PC-9 (cell line): ENCODE results near the gene NFATC1. TPM values are rescaled to one million over a fixed set of nuclear protein-coding genes. Genes with fewer than 3 reads are reported as not detected.
A peak's percentile ranks its signal among the peaks of the same experiment; 100 is the strongest.

Source experiments
- BruUV-seq: library from RNA; stranded (reverse); fragments of 400-500 nt; replicated peaks from 2 replicates; lab custom pipeline; 2021; lab: Mats Ljungman, UMichigan
- CTCF ChIA-PET: fragments of 300-600 bp; sonication (Branson Sonifier 250); formaldehyde crosslinking; loops from one replicate; lab custom pipeline; 2022; ENCODE audit warnings: antibody characterized with exemption; lab: Charles Lee
- POLR2A ChIA-PET: fragments of 300-600 bp; sonication (Branson Sonifier 250); formaldehyde crosslinking; loops from one replicate; lab custom pipeline; 2022; ENCODE audit warnings: antibody characterized with exemption; ENCODE audit not compliant: unreplicated experiment; lab: Charles Lee
- DNase-seq, 2 experiments: peaks; one replicate each; pipeline versions ENCODE4 v3.0.0 to v3.0.0-alpha.2; 2015 to 2022; ENCODE audit warnings: mixed read lengths in 1 of 2
- H2AFZ ChIP-seq: fragments of 200-600 bp; sonication (generic); 2 replicates; pipeline ENCODE4 v1.8.1; 2017; ENCODE audit warnings: antibody characterized with exemption
- H3F3A ChIP-seq: fragments of 200-600 bp; sonication (generic); 2 replicates; pipeline ENCODE4 v1.8.1; 2017; ENCODE audit warnings: antibody characterized with exemption, mild to moderate bottlenecking, low read depth; ENCODE audit not compliant: insufficient read depth
- H3K27ac ChIP-seq: fragments of 200-600 bp; sonication (generic); 2 replicates; pipeline ENCODE4 v1.6.1; 2016; ENCODE audit warnings: mixed run types
- H3K27me3 ChIP-seq: fragments of 200-600 bp; sonication (generic); 2 replicates; pipeline ENCODE4 v1.6.1; 2016; ENCODE audit warnings: low read depth, mixed run types; ENCODE audit not compliant: insufficient read depth
- H3K36me3 ChIP-seq: fragments of 200-600 bp; sonication (generic); 2 replicates; pipeline ENCODE4 v1.6.1; 2016; ENCODE audit warnings: low read depth, mixed run types
- H3K4me1 ChIP-seq: fragments of 200-600 bp; sonication (generic); replicated peaks from 2 replicates; pipeline ENCODE4 v1.6.1; 2016; ENCODE audit warnings: mixed run types; ENCODE audit not compliant: insufficient read depth
- H3K4me2 ChIP-seq: fragments of 200-600 bp; sonication (generic); 2 replicates; pipeline ENCODE4 v1.6.1; 2017; ENCODE audit warnings: mixed run types
- H3K4me3 ChIP-seq: fragments of 200-600 bp; sonication (generic); 2 replicates; pipeline ENCODE4 v1.6.1; 2016; ENCODE audit warnings: mixed run types
- H3K79me2 ChIP-seq: fragments of 200-600 bp; sonication (generic); 2 replicates; pipeline ENCODE4 v1.6.1; 2017; ENCODE audit warnings: low read depth, mixed run types
- H3K9me2 ChIP-seq: fragments of 200-600 bp; sonication (generic); 2 replicates; pipeline ENCODE4 v1.8.1; 2017; ENCODE audit warnings: mild to moderate bottlenecking; ENCODE audit not compliant: insufficient read depth
- H3K9me3 ChIP-seq: fragments of 200-600 bp; sonication (generic); 2 replicates; pipeline ENCODE4 v1.8.1; 2016; ENCODE audit warnings: low read depth; ENCODE audit not compliant: insufficient read depth
- H4K20me1 ChIP-seq: fragments of 200-600 bp; sonication (generic); 2 replicates; pipeline ENCODE4 v1.8.1; 2017; ENCODE audit not compliant: insufficient read depth
- EZH2 ChIP-seq: fragments of 200-600 bp; sonication (generic); IDR thresholded peaks from 2 replicates; pipeline ENCODE4 v1.8.0; 2017; ENCODE audit warnings: antibody characterized with exemption, low read depth
- intact Hi-C: fragments of 100-400 bp; cut with micrococcal nuclease; formaldehyde crosslinking; loops from one replicate; pipeline ENCODE4 v1.10.0; 2022; ENCODE audit not compliant: unreplicated experiment
- total RNA-seq: library from RNA; stranded (reverse); gene quantifications from 2 replicates; pipeline ENCODE4 v1.2.3, GENCODE V29; 2021
- TF ChIP-seq, protein P1 (sequence below): fragments of 200-600 bp; sonication (generic); conservative IDR thresholded peaks from 2 replicates; pipeline ENCODE4 v1.6.1; 2017; ENCODE audit warnings: mixed run types, antibody characterized with exemption, mild to moderate bottlenecking, moderate library complexity

Gene NFATC1
- total RNA-seq, 1 experiment from 2014 or later = 2.6 TPM

DNA sequence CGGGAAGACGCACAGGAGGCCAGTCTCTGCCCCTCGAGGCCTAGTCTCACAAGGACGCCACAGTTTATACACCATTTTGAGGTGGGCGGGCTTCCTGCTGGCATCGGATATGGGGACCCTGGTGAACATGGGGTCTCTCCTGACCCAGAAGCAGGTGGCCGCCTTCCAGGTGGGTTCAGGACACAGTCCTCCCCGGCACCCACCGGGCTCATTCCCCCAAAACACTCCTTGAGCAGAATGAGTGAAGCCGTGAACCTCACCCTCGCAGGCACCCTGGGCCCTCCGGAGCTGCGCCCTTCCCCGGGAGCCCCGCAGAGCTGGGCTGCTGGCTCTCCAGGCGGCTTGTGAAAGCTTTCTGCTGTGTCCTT, 6.5 kb downstream of the NFATC1 start:
- no peak overlapping the region for H3K27ac ChIP-seq
- intact Hi-C loops = no loop called here
- H3K9me3 ChIP-seq = no peaks in the 10 kb centered on the region
- no peaks in the 10 kb centered on the region for H4K20me1 ChIP-seq
- no TSS peak for BruUV-seq
- H3K4me2 ChIP-seq = no peak overlapping the region
- H3K79me2 ChIP-seq = no peaks in the 10 kb centered on the region
- peaks cover 10% of the 10 kb centered on the region for H3K4me1 ChIP-seq
- DNase-seq = no peak
- POLR2A ChIA-PET = no interaction called here
- 0 out of 2 replicates have a peak, but pooled peaks cover 9% of the 10 kb centered on the region for H3F3A ChIP-seq
- no peak overlapping the region for H3K4me3 ChIP-seq
- CTCF ChIA-PET = no interaction called here
- no peaks in the 10 kb centered on the region for H3K36me3 ChIP-seq
- H3K27me3 ChIP-seq = no peaks in the 10 kb centered on the region
- no peak overlapping the region for H2AFZ ChIP-seq
- no peaks in the 10 kb centered on the region for H3K9me2 ChIP-seq
- no peak for TF ChIP-seq EZH2
- TF ChIP-seq, protein P1, sequence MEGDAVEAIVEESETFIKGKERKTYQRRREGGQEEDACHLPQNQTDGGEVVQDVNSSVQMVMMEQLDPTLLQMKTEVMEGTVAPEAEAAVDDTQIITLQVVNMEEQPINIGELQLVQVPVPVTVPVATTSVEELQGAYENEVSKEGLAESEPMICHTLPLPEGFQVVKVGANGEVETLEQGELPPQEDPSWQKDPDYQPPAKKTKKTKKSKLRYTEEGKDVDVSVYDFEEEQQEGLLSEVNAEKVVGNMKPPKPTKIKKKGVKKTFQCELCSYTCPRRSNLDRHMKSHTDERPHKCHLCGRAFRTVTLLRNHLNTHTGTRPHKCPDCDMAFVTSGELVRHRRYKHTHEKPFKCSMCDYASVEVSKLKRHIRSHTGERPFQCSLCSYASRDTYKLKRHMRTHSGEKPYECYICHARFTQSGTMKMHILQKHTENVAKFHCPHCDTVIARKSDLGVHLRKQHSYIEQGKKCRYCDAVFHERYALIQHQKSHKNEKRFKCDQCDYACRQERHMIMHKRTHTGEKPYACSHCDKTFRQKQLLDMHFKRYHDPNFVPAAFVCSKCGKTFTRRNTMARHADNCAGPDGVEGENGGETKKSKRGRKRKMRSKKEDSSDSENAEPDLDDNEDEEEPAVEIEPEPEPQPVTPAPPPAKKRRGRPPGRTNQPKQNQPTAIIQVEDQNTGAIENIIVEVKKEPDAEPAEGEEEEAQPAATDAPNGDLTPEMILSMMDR = no peak

DNA sequence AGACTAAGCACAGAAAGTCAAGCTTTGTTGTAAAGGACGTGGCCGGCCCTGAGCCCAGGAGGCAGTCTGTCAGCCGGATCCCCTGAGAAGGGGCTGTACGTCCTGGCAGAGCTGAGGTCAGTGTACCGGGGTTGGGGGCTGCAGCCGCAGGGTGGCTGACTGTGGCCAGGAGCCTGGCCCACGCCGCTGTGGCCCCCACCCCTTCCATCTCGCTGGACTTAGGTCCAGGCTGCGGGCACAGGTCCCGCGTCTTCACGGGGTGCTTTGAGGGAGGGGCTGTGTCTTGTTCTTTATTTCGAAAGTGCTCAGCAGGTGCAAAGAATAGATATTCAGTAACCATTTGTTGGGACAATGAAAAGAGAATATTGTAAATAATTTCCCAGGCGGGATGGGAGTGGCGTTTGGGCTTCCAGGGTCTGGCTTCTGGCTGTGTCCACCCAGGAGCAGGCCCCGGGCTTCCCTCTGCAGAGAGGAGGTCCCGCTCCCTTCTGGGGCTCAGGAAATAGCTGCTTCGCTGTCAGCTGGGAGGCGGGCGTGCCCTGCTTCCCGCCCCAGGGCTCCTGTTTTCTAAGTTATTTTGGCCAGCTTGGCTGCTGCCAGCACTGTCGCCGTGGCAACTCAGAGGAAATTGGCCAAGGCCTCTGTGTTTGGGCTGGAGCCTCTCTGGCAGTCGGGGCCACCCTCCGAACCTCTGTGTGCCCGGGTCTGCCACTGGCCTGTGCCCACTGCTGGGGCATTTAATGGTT, 7.4 kb downstream of the NFATC1 start:
- no peaks in the 10 kb centered on the region for H3K9me2 ChIP-seq
- ChIA-PET POLR2A (interaction anchor here (0.7 kb wide), 1 partner anchor 40 kb away, joined by 4 read pairs; no protein-coding TSS in a partner anchor), CTCF (interaction anchor here (0.6 kb wide), 1 partner anchor 375 kb away, joined by 4 read pairs; no protein-coding TSS in a partner anchor)
- DNase-seq = peak in 1 of 2 experiments; percentile 43
- H3F3A ChIP-seq = 0 out of 2 replicates have a peak, but pooled peaks cover 4% of the 10 kb centered on the region
- peak overlapping the region; percentile 34 for H3K4me2 ChIP-seq
- no peaks in the 10 kb centered on the region for H3K36me3 ChIP-seq
- intact Hi-C loops = no loop called here
- no peak overlapping the region for H2AFZ ChIP-seq
- H3K79me2 ChIP-seq = no peaks in the 10 kb centered on the region
- no peak overlapping the region for H3K27ac ChIP-seq
- no peaks in the 10 kb centered on the region for H3K27me3 ChIP-seq
- no peaks in the 10 kb centered on the region for H3K9me3 ChIP-seq
- no TSS peak for BruUV-seq
- 0 out of 2 replicates have a peak overlapping the region, but pooled peaks have one; percentile 21 for H3K4me3 ChIP-seq
- H3K4me1 ChIP-seq = peaks cover 10% of the 10 kb centered on the region
- H4K20me1 ChIP-seq = no peaks in the 10 kb centered on the region
- no peak for TF ChIP-seq EZH2
- TF ChIP-seq, protein P1 = no peak

DNA sequence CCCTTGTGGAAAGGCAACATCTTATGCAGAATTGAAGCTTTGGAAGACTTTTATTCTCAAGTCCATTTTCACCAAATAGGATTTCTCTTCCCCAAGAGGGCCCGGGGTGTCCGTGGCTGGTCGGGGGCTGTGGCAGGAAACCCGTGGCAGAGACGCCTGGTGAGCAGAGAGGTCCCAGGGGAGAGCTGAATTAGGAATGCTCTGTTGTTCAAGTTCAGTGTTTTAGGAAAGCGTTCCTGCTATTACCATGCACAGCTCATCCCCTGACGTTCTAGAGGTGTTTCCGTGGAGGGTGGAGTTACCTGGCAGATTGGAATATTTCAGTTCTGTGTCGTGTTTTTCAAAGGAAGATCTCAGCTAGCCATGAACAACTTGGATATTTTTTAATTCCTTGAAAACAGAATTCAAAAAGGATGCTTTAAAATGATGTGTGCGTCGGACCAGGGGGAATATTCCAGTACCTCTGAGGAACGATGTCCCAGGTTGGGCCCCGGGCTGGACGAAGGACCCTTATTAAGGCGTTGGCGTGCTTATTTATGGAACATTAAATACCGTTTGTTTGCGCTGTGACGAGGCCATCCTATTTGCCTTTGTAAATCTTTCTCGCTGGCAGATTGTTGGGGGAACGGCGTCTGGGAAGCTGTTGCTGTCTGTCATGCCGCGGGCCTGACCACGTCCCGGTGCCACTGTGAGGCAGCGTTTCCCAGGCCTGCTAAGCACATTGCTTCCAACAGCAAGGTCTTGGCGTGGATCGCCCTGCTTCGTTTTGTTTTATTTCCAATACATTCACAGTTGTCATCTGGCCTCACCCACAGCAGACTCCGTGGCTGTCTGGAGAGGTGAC, 8.2 kb downstream of the NFATC1 start:
- H2AFZ ChIP-seq = no peak overlapping the region
- BruUV-seq = no TSS peak
- H3K4me1 ChIP-seq = peaks cover 10% of the 10 kb centered on the region
- DNase-seq = peak in 1 of 2 experiments; percentile 49
- intact Hi-C loops = no loop called here
- no peaks in the 10 kb centered on the region for H4K20me1 ChIP-seq
- no peaks in the 10 kb centered on the region for H3K79me2 ChIP-seq
- ChIA-PET POLR2A (interaction anchor here (0.6 to 0.7 kb wide), 2 partner anchors 13 to 40 kb away, joined by 4 to 5 read pairs; no protein-coding TSS in a partner anchor), CTCF (interaction anchor here (0.6 kb wide), 1 partner anchor 376 kb away, joined by 4 read pairs; no protein-coding TSS in a partner anchor)
- H3F3A ChIP-seq = 0 out of 2 replicates have a peak, but pooled peaks cover 3% of the 10 kb centered on the region
- H3K27ac ChIP-seq = no peak overlapping the region
- no peaks in the 10 kb centered on the region for H3K9me2 ChIP-seq
- H3K36me3 ChIP-seq = no peaks in the 10 kb centered on the region
- no peaks in the 10 kb centered on the region for H3K9me3 ChIP-seq
- H3K27me3 ChIP-seq = no peaks in the 10 kb centered on the region
- 0 out of 2 replicates have a peak overlapping the region, but pooled peaks have one; percentile 21 for H3K4me3 ChIP-seq
- peak overlapping the region; percentile 34 for H3K4me2 ChIP-seq
- TF ChIP-seq, protein P1 = no peak
- no peak for TF ChIP-seq EZH2
